NT2/D1 (cell line): ENCODE data around the gene COLEC11.

Experiments
- YY1 ChIP-seq: IDR thresholded peaks from 2 replicates; pipeline ENCODE4 v1.6.1; 2011; ENCODE audit not compliant: insufficient read length, insufficient read depth
- ZNF274 ChIP-seq: IDR thresholded peaks from 2 replicates; pipeline ENCODE4 v1.6.1; 2011; ENCODE audit warnings: mild to moderate bottlenecking, low read depth, low read length

DNA sequence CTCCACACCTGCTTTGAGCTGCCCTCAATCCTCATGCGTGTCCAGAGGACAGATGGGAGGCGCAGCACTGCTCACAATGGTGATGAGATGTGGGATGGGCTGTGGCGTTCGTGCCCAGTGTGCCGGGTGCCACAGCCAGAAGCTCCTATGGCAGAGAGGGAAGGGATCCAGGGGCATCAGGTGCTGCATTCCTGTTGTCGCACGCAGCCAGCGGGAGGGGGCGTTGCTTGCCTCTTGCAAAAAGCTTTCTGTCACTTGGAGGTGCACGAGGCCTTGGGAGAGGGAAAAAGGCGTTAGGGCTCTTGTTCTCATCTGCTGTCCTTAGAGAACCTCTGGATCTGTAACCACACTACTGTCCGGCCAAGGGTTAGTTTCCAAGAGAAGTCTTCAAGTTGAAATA lies 33.9 kb downstream of the COLEC11 start:
- TF ChIP-seq YY1 (no peak), ZNF274 (no peak)
